Measurements from ENCODE around the gene SLC9A9.

SLC9A9 gene

DNA sequence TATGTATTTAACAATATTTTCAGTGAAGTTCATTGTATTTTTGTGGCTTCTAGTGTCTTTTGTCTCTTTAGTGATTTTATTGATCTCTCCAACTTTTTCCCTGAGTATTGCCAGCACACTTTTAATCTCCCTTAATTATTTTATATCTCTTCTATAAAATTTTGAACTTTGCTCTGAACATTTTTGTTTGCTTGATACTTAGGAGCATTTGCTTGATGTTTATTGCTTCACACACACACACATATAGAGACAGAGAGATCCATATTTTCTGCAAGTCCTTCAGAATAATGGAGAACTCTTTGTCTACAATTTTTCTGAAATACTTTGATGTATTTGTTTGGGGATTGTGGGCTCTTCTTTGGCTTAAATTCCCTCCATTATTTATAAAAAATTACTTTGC lies 213.8 kb downstream of the SLC9A9 start:
- DNase-seq: no peak

- no peak for DNase-seq
Measured at GRCh38 chr3:143633816-143634215, 214.5 kb downstream of the SLC9A9 start.

GRCh38 chr3:143629726-143630125 lies 218.5 kb downstream of the SLC9A9 start:
- no peak for DNase-seq

GRCh38 chr3:143628971-143629370 lies 219.3 kb downstream of the SLC9A9 start:
- no peak for DNase-seq

DNA sequence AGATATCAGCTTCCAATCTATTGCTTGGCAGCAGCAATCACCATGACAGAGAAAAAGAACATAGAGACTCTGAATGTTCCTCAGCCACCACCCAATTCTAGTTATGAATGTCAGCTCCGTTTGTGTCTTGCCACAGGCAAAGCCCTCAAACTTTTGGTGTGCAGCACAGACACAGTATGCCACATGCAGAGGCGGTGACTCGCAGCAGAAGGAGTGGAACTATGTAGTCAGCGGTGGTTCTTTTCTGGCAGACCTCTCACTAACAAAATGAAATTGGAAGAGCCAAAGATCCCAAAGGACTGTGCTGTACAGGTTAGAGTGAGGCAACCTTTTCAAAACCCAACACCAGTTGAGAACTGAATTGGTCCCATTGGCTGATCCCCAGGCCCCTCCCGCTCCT lies 220.9 kb downstream of the SLC9A9 start:
- peak; percentile 42 to 55 for DNase-seq

DNA sequence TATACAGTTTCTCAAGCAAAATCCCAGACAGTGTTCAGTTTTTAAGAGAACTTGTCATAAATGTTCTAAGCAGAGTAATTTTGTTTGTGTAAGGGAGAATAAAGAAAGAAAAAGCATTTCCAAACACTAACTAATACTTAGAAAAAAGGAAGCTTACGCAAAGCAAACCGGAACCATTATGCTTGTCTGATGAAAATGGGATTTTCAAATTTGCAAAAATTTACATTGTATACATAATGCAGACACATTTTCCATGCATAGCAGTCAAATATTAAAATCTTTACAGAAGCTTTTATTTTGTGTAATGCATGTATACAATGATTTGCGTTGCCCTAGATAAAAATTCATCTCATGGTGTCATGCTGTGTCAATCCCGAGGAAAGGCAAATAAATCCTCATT lies 229.0 kb downstream of the SLC9A9 start:
- no peak for DNase-seq

- no peak for DNase-seq
Measured at GRCh38 chr3:143617050-143617449, 231.2 kb downstream of the SLC9A9 start.

DNA sequence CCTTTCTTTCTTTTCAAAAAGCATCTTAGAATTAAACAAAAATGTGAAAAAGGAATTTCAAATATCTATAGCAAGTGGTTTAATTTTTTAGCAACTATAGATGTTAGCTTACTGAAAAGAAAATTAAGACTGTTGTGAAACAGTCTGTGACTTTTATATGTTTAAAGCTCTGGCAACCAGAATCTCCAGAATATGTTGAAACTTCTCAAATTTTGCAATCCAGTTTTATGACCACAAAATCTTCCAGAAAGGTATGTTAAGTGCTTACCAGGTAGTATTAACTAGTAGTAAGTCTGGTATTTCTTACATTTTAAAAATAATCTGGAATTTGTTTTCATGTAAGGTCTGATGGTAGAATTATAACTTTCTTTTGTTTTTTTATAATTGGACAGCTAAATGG lies 235.0 kb downstream of the SLC9A9 start:
- no peak for DNase-seq

DNA sequence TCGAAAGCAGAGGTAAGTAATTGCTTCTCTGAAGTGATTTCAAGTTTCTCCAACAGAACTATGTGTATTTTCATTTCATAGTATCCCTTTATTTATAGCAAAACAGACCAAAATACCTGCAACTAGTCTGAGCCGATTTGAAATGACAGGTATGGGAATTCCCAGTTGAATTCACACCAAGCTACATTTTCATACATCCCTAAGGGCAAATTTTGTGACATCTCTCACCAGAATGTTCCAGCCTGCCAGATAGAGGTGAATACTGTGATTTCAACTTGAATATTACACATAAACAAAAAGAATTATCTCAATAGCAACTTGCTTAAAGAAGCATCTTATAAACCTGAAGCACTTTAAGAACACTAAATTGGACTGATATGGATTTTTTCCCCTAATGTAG lies 235.7 kb downstream of the SLC9A9 start:
- no peak for DNase-seq

GRCh38 chr3:143608966-143609365 lies 239.3 kb downstream of the SLC9A9 start:
- DNase-seq: no peak

DNA sequence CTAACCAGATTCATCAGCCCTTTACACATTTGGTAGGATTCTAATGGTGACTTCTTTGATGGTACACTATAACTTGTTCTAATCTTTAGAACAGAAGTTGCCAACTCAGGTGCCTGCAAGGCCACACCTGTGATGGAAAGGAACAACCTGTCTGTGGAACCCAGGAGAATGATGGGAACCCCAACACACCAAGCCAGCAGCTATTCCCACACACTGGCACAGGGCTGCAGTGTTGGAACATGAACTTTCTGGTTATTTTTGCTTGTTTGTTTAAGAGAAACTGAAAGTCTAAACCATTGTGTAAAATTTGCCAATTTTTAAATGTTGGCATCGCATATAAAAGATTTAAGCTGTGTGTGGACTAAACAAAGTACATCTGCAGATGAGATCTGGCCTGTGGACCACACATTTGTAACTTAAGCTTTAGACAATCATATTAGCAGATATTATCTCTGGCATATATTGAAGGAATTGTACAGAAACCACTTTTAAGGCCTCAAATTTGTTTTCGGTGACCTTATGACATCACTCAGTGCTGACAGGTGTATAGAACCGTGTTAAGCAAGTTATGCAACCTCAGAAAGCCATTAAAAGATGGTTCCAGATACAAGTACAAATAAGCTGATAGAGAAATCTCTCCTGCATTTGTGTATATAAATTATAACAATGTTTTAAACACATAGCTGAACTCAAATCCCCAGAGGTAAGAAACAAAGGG lies 242.9 kb downstream of the SLC9A9 start:
- DNase-seq: no peak

- no peak for DNase-seq
Measured at GRCh38 chr3:143604402-143605185, 243.7 kb downstream of the SLC9A9 start.

- DNase-seq: no peak
Measured at GRCh38 chr3:143603774-143604173, 244.5 kb downstream of the SLC9A9 start.

- no peak for DNase-seq
Measured at GRCh38 chr3:143601723-143602484, 246.4 kb downstream of the SLC9A9 start.

DNA sequence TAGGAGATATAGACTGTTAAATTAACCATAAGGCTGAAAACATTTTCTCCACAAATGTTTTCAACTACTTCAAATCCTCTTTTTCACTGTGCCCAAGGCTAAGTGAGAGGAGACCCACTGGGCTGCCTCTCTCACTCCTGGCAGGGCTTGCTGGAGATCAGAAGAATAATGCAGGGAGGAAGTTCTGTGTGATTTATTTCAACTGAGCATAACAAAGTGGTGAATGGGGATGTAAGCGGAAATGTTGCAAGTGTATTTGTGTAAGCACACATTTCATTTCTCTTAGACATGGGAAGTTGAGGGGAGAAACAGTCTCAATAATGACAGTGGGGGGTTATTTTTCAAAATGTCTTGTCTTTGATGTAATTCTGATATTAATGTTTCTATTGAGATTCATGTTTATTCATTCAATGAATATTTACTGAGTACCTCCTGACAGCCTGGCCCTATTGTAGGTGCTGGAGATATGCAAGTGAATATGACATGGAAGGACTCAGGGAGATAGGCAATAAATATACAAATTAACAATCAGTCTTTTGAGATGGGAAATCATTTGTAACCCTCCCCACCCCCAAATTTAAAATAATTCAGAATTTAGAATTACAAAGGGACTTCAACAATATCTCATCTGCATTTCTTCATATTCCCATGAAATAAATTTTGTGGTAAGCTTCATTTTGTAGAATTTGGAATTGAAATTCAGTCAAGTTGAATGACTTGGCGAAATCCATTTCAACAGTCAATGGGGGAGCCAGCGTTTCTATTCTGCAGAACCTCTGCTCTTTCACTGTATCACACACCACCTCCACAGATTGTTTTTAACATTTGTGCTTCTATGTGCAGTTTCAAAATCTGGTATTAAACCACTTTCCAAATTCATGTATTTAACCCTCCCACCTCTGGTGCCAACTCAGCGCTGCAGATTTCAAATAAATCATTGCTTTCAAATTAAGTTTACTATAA lies 247.2 kb downstream of the SLC9A9 start:
- DNase-seq: no peak

DNA sequence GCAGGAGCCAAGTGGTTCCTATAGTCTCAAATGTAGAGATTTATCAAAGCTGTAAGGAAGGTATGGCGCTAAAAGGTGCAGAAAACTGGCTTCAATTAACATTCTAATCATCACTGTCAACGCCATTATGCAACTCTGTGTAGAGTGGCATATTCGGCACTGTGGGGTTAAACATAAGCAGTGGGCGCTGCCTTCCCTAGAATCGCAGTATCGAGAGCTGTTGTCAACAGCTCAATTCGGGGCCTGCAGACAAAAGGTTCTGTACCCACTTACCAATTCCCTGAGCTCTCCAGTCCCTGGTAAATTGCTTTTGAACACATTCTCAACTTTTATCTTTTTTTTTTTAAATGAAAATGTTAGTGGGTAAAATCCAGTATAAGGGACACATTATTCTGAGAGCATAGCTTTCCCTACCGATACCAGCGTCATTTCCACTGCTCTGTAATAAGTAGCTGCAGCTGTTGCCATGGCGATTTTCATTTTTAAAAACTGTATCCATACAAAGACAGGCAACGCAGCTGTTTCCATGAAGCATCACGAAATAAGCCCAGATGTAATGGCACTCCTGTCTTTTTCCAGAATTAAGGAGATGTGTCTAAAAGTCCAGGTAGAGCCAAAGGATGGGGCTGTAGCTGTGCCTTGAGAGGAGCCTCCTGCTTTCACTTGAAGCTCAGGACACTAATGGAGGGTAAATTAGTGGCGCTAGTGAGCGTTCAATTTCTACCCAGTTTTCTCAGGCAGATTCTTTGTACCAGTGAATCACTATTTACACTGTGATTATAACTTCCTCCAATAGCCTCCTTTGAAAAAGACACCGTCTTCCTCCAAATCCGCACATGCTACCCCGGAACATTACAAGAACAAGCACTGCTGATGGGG lies 250.3 kb downstream of the SLC9A9 start:
- DNase-seq: no peak

DNA sequence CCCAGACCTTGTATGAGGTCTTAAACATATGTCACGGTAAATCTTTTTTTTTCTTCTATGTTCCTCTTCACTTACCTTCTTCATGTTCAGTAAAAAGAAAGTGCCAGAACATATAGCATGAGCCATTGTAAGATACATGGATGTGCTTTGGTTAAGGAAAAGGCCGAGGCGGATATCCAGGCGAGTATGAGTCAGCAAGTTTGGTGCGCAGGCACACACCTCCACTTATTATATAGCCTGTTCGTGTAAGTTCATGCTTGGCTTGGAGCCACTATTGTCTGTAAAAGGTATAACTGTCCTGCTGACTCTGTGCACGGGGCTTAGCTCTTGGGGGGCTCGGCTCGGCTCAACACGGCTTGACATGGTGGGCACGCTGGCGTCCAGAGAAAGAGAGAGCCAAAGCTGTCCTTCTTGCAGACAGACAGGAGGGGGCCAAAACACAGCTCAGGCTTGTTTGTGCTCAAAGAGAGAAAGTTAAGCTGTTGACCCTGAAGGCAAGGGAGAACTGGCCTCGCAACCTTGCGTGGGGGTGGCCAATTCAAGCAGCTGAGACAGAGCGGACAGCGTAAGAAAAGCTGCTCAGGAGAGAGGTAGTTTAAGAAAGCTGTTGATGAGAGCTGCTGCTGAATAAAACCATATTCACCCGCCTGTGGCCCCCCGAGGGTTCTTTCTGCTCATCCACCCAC lies 251.2 kb downstream of the SLC9A9 start:
- no peak for DNase-seq

- no peak for DNase-seq
Measured at GRCh38 chr3:143595456-143596077, 252.7 kb downstream of the SLC9A9 start.

DNA sequence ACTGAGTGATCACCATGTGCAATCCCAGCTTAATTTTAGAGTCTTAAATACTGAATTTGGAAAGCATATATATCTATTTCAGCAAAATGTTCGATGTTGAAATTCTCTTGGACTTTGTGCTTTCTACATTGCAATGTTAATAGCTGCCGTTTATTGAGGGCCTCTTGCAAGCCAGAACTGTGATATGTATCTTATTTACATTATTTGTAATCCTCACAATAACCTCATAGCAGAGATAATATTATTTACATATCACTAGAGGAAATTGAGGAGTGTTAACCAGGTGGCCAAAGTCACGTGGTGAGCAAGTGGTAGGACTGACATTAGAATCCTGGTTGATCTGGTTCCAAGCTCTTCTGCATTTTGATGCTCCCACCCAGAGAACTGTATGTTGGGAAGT lies 254.1 kb downstream of the SLC9A9 start:
- DNase-seq: no peak

DNA sequence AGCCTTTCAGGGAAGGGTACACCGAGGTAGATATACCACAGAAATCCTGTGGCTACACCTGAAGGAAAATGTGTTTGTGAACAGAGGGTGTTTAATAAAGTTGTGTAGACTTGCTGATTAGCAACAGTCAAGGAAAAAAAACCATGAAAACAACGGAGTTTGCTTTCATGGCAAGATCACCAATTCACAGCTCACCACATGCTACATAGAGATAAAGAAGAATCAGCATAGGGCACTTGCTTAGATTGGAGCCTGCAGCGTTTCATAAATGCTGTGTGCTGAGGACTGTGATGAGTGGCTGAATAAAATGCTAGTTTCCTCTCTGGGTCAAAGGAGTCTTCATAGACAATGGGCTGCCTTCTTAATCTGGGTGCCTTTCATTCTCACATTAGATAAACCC lies 257.6 kb downstream of the SLC9A9 start:
- DNase-seq: no peak

All from activated T-cell treated with anti-CD3 and anti-CD28 coated beads, Interleukin-2, amount 50 U/mL, for 48 hours (primary cell).